Effector memory CD8-positive, alpha-beta T cell (primary cell): Measurements from ENCODE around the gene BFAR.

ENCODE experiments used
- ATAC-seq: fragments of 150-1000 bp; cut with Tn5 transposase; replicated peaks from 2 replicates; pipeline ENCODE4 v1.10.0; 2021; ENCODE audit warnings: mild to moderate bottlenecking, moderate library complexity
- DNase-seq, 3 experiments: peaks; one replicate each; pipeline ENCODE4 v3.0.0; 2021
- H3K27ac Mint-ChIP-seq, 2 donors: one replicate each; pipeline ENCODE4 v1.8.0; 2022; ENCODE audit warnings: mild to moderate bottlenecking in 2 of 2, mixed read lengths in 2 of 2, moderate library complexity in 2 of 2
- H3K27me3 Mint-ChIP-seq, 2 donors: one replicate each; pipeline ENCODE4 v1.8.0; 2022; ENCODE audit warnings: mixed read lengths in 2 of 2
- H3K36me3 Mint-ChIP-seq: one replicate; pipeline ENCODE4 v1.8.0; 2022; ENCODE audit warnings: mild to moderate bottlenecking, moderate library complexity, mixed read lengths; ENCODE audit not compliant: insufficient read depth
- H3K4me1 Mint-ChIP-seq, 2 donors: one replicate each; pipeline ENCODE4 v1.8.0; 2022; ENCODE audit warnings: low read depth in 2 of 2, mixed read lengths in 2 of 2
- H3K4me3 Mint-ChIP-seq, 2 donors: one replicate each; pipeline ENCODE4 v1.8.0; 2022; ENCODE audit warnings: mild to moderate bottlenecking in 2 of 2, mixed read lengths in 2 of 2, moderate library complexity in 2 of 2
- H3K9me3 Mint-ChIP-seq, 2 donors: one replicate each; pipeline ENCODE4 v1.8.0; 2022; ENCODE audit warnings: mixed read lengths in 2 of 2
- total RNA-seq, 9 experiments: gene quantifications; one replicate each; lab custom pipeline; 2026; lab: John Stamatoyannopoulos, UW

The BFAR gene
- total RNA-seq, result 41.3 to 80.2 (median 79.0) reads per million in 9 experiments

GRCh38 chr16:14632693-14633569, at the start of gene BFAR:
Gene BFAR, plus strand, starts transcription at chr16:14632951. Its CDS starts 11,396 bp downstream, at chr16:14644347.
- DNase-seq (peak; percentile 99), ATAC-seq (peak; percentile 70)
- Mint-ChIP-seq H3K36me3 (peaks cover 43% of the 10 kb centered on the region), H3K27me3 (no peaks in the 10 kb centered on the region), H3K9me3 (peaks cover 2 to 6% of the 10 kb centered on the region in 2 donors), H3K27ac (peak within 1 kb of the TSS; percentile 88 to 95), H3K4me1 (peaks cover 46 to 65% of the 10 kb centered on the region in 2 donors), H3K4me3 (peak within 1 kb of the TSS; percentile 88 to 92)

- no peak for DNase-seq
- H3K4me1 Mint-ChIP-seq, result peaks cover 0 to 10% of the 10 kb centered on the region in 2 donors
- peaks cover 55% of the 10 kb centered on the region for H3K36me3 Mint-ChIP-seq
- H3K27me3 Mint-ChIP-seq, result no peaks in the 10 kb centered on the region
- H3K27ac Mint-ChIP-seq, result no peak overlapping the region
- ATAC-seq, result no peak
- H3K4me3 Mint-ChIP-seq, result no peak overlapping the region
- no peaks in the 10 kb centered on the region for H3K9me3 Mint-ChIP-seq
Measured at GRCh38 chr16:14585287-14585686, 47.5 kb upstream of the BFAR start.

GRCh38 chr16:14586637-14587305, 46.0 kb upstream of the BFAR start:
- no peak overlapping the region for H3K4me3 Mint-ChIP-seq
- H3K9me3 Mint-ChIP-seq, result no peaks in the 10 kb centered on the region
- ATAC-seq (no peak), DNase-seq (no peak)
- no peaks in the 10 kb centered on the region for H3K27me3 Mint-ChIP-seq
- H3K4me1 Mint-ChIP-seq, result peaks cover 0 to 10% of the 10 kb centered on the region in 2 donors
- H3K36me3 Mint-ChIP-seq, result peaks cover 49% of the 10 kb centered on the region
- peak overlapping the region; percentile 20 to 35 for H3K27ac Mint-ChIP-seq

- Mint-ChIP-seq H3K4me1 (peaks cover 0 to 2% of the 10 kb centered on the region in 2 donors), H3K4me3 (no peak overlapping the region), H3K36me3 (peaks cover 49% of the 10 kb centered on the region), H3K27ac (peak overlapping the region in 1 of 2 donors; percentile 73), H3K9me3 (no peaks in the 10 kb centered on the region), H3K27me3 (no peaks in the 10 kb centered on the region)
- ATAC-seq (no peak), DNase-seq (no peak)
Measured at GRCh38 chr16:14600164-14600563, 32.6 kb upstream of the BFAR start.

GRCh38 chr16:14602443-14602963, 30.2 kb upstream of the BFAR start:
- ATAC-seq (no peak), DNase-seq (no peak)
- peaks cover 60% of the 10 kb centered on the region for H3K36me3 Mint-ChIP-seq
- peaks cover 0 to 2% of the 10 kb centered on the region in 2 donors for H3K4me1 Mint-ChIP-seq
- no peaks in the 10 kb centered on the region for H3K9me3 Mint-ChIP-seq
- no peaks in the 10 kb centered on the region for H3K27me3 Mint-ChIP-seq
- peak overlapping the region in 1 of 2 donors; percentile 41 for H3K27ac Mint-ChIP-seq
- H3K4me3 Mint-ChIP-seq, result no peak overlapping the region

GRCh38 chr16:14606102-14606501, 26.6 kb upstream of the BFAR start:
- Mint-ChIP-seq H3K36me3 (peaks cover 78% of the 10 kb centered on the region), H3K27me3 (no peaks in the 10 kb centered on the region), H3K4me3 (no peak overlapping the region), H3K9me3 (no peaks in the 10 kb centered on the region), H3K4me1 (peaks cover 0 to 4% of the 10 kb centered on the region in 2 donors), H3K27ac (no peak overlapping the region)
- no peak for DNase-seq
- no peak for ATAC-seq

GRCh38 chr16:14608111-14608566, 24.6 kb upstream of the BFAR start:
- Mint-ChIP-seq H3K4me1 (peaks cover 0 to 4% of the 10 kb centered on the region in 2 donors), H3K27me3 (no peaks in the 10 kb centered on the region), H3K4me3 (no peak overlapping the region), H3K36me3 (peaks cover 77% of the 10 kb centered on the region), H3K27ac (no peak overlapping the region), H3K9me3 (no peaks in the 10 kb centered on the region)
- ATAC-seq, result no peak
- no peak for DNase-seq

GRCh38 chr16:14608604-14609003, 24.1 kb upstream of the BFAR start:
- no peak overlapping the region for H3K4me3 Mint-ChIP-seq
- no peak for ATAC-seq
- no peak overlapping the region for H3K27ac Mint-ChIP-seq
- no peak for DNase-seq
- no peaks in the 10 kb centered on the region for H3K27me3 Mint-ChIP-seq
- H3K4me1 Mint-ChIP-seq, result peaks cover 0 to 6% of the 10 kb centered on the region in 2 donors
- H3K9me3 Mint-ChIP-seq, result no peaks in the 10 kb centered on the region
- peaks cover 72% of the 10 kb centered on the region for H3K36me3 Mint-ChIP-seq

GRCh38 chr16:14609716-14610115, 23.0 kb upstream of the BFAR start:
- no peaks in the 10 kb centered on the region for H3K27me3 Mint-ChIP-seq
- H3K9me3 Mint-ChIP-seq, result no peaks in the 10 kb centered on the region
- no peak for DNase-seq
- H3K4me1 Mint-ChIP-seq, result peaks cover 0 to 9% of the 10 kb centered on the region in 2 donors
- ATAC-seq, result no peak
- no peak overlapping the region for H3K27ac Mint-ChIP-seq
- peaks cover 81% of the 10 kb centered on the region for H3K36me3 Mint-ChIP-seq
- H3K4me3 Mint-ChIP-seq, result no peak overlapping the region

- ATAC-seq (no peak), DNase-seq (no peak)
- Mint-ChIP-seq H3K9me3 (no peaks in the 10 kb centered on the region), H3K27ac (no peak overlapping the region), H3K4me3 (no peak overlapping the region), H3K4me1 (peaks cover 0 to 9% of the 10 kb centered on the region in 2 donors), H3K36me3 (peaks cover 81% of the 10 kb centered on the region), H3K27me3 (no peaks in the 10 kb centered on the region)
Measured at GRCh38 chr16:14611660-14612059, 21.1 kb upstream of the BFAR start.

- DNase-seq (no peak), ATAC-seq (no peak)
- H3K4me3 Mint-ChIP-seq, result no peak overlapping the region
- peaks cover 0 to 11% of the 10 kb centered on the region in 2 donors for H3K4me1 Mint-ChIP-seq
- H3K27me3 Mint-ChIP-seq, result no peaks in the 10 kb centered on the region
- H3K27ac Mint-ChIP-seq, result no peak overlapping the region
- H3K36me3 Mint-ChIP-seq, result peaks cover 80% of the 10 kb centered on the region
- H3K9me3 Mint-ChIP-seq, result no peaks in the 10 kb centered on the region
Measured at GRCh38 chr16:14613991-14614390, 18.8 kb upstream of the BFAR start.

- no peak overlapping the region for H3K27ac Mint-ChIP-seq
- no peaks in the 10 kb centered on the region for H3K9me3 Mint-ChIP-seq
- H3K27me3 Mint-ChIP-seq, result no peaks in the 10 kb centered on the region
- peaks cover 78% of the 10 kb centered on the region for H3K36me3 Mint-ChIP-seq
- peaks cover 0 to 8% of the 10 kb centered on the region in 2 donors for H3K4me1 Mint-ChIP-seq
- no peak for ATAC-seq
- H3K4me3 Mint-ChIP-seq, result no peak overlapping the region
- DNase-seq, result no peak
Measured at GRCh38 chr16:14616280-14616679, 16.5 kb upstream of the BFAR start.

- peaks cover 0 to 6% of the 10 kb centered on the region in 2 donors for H3K4me1 Mint-ChIP-seq
- no peak overlapping the region for H3K4me3 Mint-ChIP-seq
- no peak for ATAC-seq
- H3K36me3 Mint-ChIP-seq, result peaks cover 87% of the 10 kb centered on the region
- no peak overlapping the region for H3K27ac Mint-ChIP-seq
- no peaks in the 10 kb centered on the region for H3K9me3 Mint-ChIP-seq
- no peak for DNase-seq
- H3K27me3 Mint-ChIP-seq, result no peaks in the 10 kb centered on the region
Measured at GRCh38 chr16:14618566-14618965, 14.2 kb upstream of the BFAR start.
